NCI-H226 (cell line): ENCODE results near the gene MYCBPAP.

Source experiments
- DNase-seq: peaks from one replicate; pipeline ENCODE4 v3.0.0-alpha.2; 2015

MYCBPAP gene

DNA sequence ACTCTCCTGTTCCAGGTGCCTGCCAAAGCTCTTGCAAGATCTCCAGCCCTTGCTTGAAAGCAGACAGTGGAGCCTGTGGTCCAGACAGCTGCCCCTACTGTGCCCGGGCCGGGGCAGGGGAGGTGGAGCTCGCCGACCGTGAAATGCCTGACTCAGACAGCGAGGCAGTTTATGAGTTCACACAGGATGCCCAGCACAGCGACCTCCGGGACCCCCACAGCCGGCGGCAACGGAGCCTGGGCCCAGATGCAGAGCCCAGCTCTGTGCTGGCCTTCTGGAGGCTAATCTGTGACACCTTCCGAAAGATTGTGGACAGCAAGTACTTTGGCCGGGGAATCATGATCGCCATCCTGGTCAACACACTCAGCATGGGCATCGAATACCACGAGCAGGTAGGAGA lies 69.9 kb downstream of the MYCBPAP start:
- DNase-seq: no peak

- no peak for DNase-seq
Observed at GRCh38 chr17:50579399-50579798, 71.2 kb downstream of the MYCBPAP start.

GRCh38 chr17:50580646-50581045 lies 72.4 kb downstream of the MYCBPAP start:
- no peak for DNase-seq
